OCI-LY3 (cell line): ENCODE results near the gene ATF7IP2.

ENCODE experiments used
- H2AFZ ChIP-seq: fragments of 200-600, 300-600 bp; shearing (Covaris generic); 2 replicates; pipeline ENCODE4 v1.6.0; 2014; ENCODE audit warnings: antibody characterized with exemption, low read depth, low read length
- H3K27ac ChIP-seq: fragments of 200-600, 300-600 bp; sonication (generic); 2 replicates; pipeline ENCODE4 v1.5.1; 2014; ENCODE audit warnings: mild to moderate bottlenecking, low read length, moderate library complexity, mixed read lengths
- H3K27me3 ChIP-seq: fragments of 200-600, 300-600 bp; sonication (generic); 2 replicates; pipeline ENCODE4 v1.6.1; 2014; ENCODE audit warnings: low read depth, low read length, mixed read lengths
- H3K36me3 ChIP-seq: fragments of 200-600, 300-600 bp; sonication (generic); replicated peaks from 2 replicates; pipeline ENCODE3; 2014; ENCODE audit warnings: low read depth, low read length, mixed read lengths
- H3K4me1 ChIP-seq: fragments of 300-600, 200-600 bp; sonication (generic); 2 replicates; pipeline ENCODE4 v1.6.1; 2014; ENCODE audit warnings: low read length, mixed read lengths
- H3K4me2 ChIP-seq: fragments of 200-600, 300-600 bp; sonication (generic); 2 replicates; pipeline ENCODE4 v1.6.1; 2014; ENCODE audit warnings: low read length, mixed read lengths
- H3K4me3 ChIP-seq: fragments of 300-600, 200-600 bp; sonication (generic); 2 replicates; pipeline ENCODE4 v1.5.1; 2014; ENCODE audit warnings: antibody characterized with exemption, mild to moderate bottlenecking, low read length, moderate library complexity
- H3K79me2 ChIP-seq: fragments of 300-600, 200-600 bp; shearing (Covaris generic); 2 replicates; pipeline ENCODE4 v1.6.1; 2014; ENCODE audit warnings: mild to moderate bottlenecking, low read length, mixed read lengths
- H3K9ac ChIP-seq: fragments of 300-600, 200-600 bp; shearing (Covaris generic); 2 replicates; pipeline ENCODE4 v1.6.0; 2014; ENCODE audit warnings: mild to moderate bottlenecking, low read length, moderate library complexity
- H3K9me3 ChIP-seq: fragments of 200-600, 300-600 bp; shearing (Covaris generic); 2 replicates; pipeline ENCODE4 v1.6.1; 2014; ENCODE audit warnings: low read length, mixed read lengths; ENCODE audit not compliant: insufficient read depth
- H4K20me1 ChIP-seq: fragments of 200-600, 300-600 bp; sonication (generic); 2 replicates; pipeline ENCODE4 v1.6.1; 2016; ENCODE audit warnings: low read length, mixed read lengths; ENCODE audit not compliant: insufficient read depth
- EZH2phosphoT487 ChIP-seq: fragments of 200-600 bp; shearing (Covaris generic); IDR thresholded peaks from 2 replicates; pipeline ENCODE4 v1.6.1; 2018; ENCODE audit warnings: antibody characterized with exemption, mixed run types, low read depth
- TF ChIP-seq, protein P1 (sequence below): fragments of 200-600, 300-600 bp; sonication (generic); IDR thresholded peaks from 2 replicates; pipeline ENCODE4 v1.5.1; 2014; ENCODE audit warnings: antibody characterized with exemption, low read length, low read depth

ATF7IP2 gene

GRCh38 chr16:10520869-10521578 lies 135.2 kb downstream of the ATF7IP2 start:
- TF ChIP-seq EZH2phosphoT487: no peak
- TF ChIP-seq, protein P1, sequence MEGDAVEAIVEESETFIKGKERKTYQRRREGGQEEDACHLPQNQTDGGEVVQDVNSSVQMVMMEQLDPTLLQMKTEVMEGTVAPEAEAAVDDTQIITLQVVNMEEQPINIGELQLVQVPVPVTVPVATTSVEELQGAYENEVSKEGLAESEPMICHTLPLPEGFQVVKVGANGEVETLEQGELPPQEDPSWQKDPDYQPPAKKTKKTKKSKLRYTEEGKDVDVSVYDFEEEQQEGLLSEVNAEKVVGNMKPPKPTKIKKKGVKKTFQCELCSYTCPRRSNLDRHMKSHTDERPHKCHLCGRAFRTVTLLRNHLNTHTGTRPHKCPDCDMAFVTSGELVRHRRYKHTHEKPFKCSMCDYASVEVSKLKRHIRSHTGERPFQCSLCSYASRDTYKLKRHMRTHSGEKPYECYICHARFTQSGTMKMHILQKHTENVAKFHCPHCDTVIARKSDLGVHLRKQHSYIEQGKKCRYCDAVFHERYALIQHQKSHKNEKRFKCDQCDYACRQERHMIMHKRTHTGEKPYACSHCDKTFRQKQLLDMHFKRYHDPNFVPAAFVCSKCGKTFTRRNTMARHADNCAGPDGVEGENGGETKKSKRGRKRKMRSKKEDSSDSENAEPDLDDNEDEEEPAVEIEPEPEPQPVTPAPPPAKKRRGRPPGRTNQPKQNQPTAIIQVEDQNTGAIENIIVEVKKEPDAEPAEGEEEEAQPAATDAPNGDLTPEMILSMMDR: no peak
- H3K4me2 ChIP-seq: no peak overlapping the region
- no peaks in the 10 kb centered on the region for H3K79me2 ChIP-seq
- H3K27ac ChIP-seq: no peak overlapping the region
- H3K36me3 ChIP-seq: no peaks in the 10 kb centered on the region
- H3K27me3 ChIP-seq: no peaks in the 10 kb centered on the region
- no peak overlapping the region for H3K9ac ChIP-seq
- H2AFZ ChIP-seq: no peak overlapping the region
- peaks cover 11% of the 10 kb centered on the region for H3K4me1 ChIP-seq
- H3K4me3 ChIP-seq: no peak overlapping the region
- no peaks in the 10 kb centered on the region for H3K9me3 ChIP-seq
- no peaks in the 10 kb centered on the region for H4K20me1 ChIP-seq

GRCh38 chr16:10521681-10522274 lies 135.9 kb downstream of the ATF7IP2 start:
- TF ChIP-seq, protein P1: peak; percentile 89
- TF ChIP-seq EZH2phosphoT487: no peak
- H2AFZ ChIP-seq: 0 out of 2 replicates have a peak overlapping the region, but pooled peaks have one; percentile 12
- H3K27me3 ChIP-seq: no peaks in the 10 kb centered on the region
- no peaks in the 10 kb centered on the region for H3K9me3 ChIP-seq
- H3K4me3 ChIP-seq: no peak overlapping the region
- no peaks in the 10 kb centered on the region for H3K36me3 ChIP-seq
- no peak overlapping the region for H3K27ac ChIP-seq
- H3K79me2 ChIP-seq: no peaks in the 10 kb centered on the region
- H3K9ac ChIP-seq: no peak overlapping the region
- peaks cover 11% of the 10 kb centered on the region for H3K4me1 ChIP-seq
- H3K4me2 ChIP-seq: peak overlapping the region; percentile 21; the same call in 1 of the 2 replicates
- H4K20me1 ChIP-seq: no peaks in the 10 kb centered on the region

DNA sequence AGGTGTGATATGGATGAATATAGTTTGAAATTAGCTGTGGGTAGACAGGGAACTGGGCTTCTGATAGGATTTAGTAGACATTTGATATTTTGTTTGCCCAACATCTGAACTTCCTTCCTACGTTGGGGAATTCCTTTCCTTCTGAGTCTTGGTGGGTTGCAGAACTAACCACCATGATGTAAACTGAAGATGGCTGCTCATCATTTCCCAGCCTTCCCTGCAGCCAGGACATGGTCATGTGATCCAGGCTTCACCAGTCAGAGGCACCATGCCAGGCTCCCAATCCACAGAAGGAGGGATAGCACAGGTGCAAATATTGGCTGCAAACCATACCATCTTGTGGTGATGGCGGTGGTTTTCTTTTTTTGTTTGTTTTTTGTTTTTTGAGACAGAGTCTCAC lies 137.1 kb downstream of the ATF7IP2 start:
- H2AFZ ChIP-seq: no peak overlapping the region
- no peaks in the 10 kb centered on the region for H3K9me3 ChIP-seq
- no peaks in the 10 kb centered on the region for H3K36me3 ChIP-seq
- no peaks in the 10 kb centered on the region for H3K27me3 ChIP-seq
- H3K79me2 ChIP-seq: no peaks in the 10 kb centered on the region
- TF ChIP-seq, protein P1: no peak
- no peak for TF ChIP-seq EZH2phosphoT487
- H3K27ac ChIP-seq: no peak overlapping the region
- H3K4me3 ChIP-seq: no peak overlapping the region
- no peaks in the 10 kb centered on the region for H4K20me1 ChIP-seq
- no peak overlapping the region for H3K4me2 ChIP-seq
- H3K4me1 ChIP-seq: peaks cover 11% of the 10 kb centered on the region
- H3K9ac ChIP-seq: no peak overlapping the region

DNA sequence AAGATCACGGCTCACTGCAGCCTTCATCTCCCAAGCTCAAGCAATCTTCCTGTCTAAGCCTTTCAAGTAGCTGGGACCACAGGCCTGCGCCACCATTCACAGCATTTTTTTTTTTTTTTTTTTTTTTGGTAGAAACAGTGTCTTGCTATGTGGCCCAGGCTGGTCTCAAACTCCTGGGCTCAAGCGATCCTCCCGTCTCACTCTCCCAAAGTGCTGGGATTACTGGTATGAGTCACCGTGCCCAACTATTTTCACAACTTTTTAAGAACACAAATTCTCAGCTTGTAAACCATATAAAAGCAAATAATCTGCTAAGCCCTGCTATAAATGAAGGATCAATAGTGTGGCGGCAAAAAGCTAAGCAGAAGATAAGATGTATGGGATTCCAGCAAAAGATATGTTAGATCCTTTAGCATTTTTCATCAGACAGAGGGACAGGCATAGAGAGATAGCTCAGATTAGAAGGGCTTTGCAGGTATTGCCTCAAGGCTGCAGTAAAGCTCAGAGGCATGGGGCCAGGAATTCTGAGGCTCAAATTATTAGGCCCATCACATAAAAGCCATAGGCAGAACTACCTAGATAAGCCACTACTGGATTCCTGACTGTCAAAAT lies 139.5 kb downstream of the ATF7IP2 start:
- no peak overlapping the region for H3K9ac ChIP-seq
- no peaks in the 10 kb centered on the region for H3K79me2 ChIP-seq
- H4K20me1 ChIP-seq: no peaks in the 10 kb centered on the region
- no peaks in the 10 kb centered on the region for H3K36me3 ChIP-seq
- no peaks in the 10 kb centered on the region for H3K9me3 ChIP-seq
- no peak overlapping the region for H2AFZ ChIP-seq
- no peak overlapping the region for H3K4me3 ChIP-seq
- no peak overlapping the region for H3K27ac ChIP-seq
- H3K4me1 ChIP-seq: peaks cover 5% of the 10 kb centered on the region
- TF ChIP-seq, protein P1: no peak
- TF ChIP-seq EZH2phosphoT487: no peak
- H3K4me2 ChIP-seq: no peak overlapping the region
- H3K27me3 ChIP-seq: no peaks in the 10 kb centered on the region
